Thyroid gland (tissue), 4 donors: ENCODE measurements around the gene ZBTB16.

Source experiments
- CTCF ChIP-seq, 6 experiments: fragments of 200-600 bp in 3 of 6; fragments of 450-650 bp in 3 of 6; sonication (generic) in 3 of 6; IDR thresholded peaks; one replicate each; pipeline ENCODE4 v1.5.1; 2016 to 2019; ENCODE audit warnings: antibody characterized with exemption in 6 of 6, mild to moderate bottlenecking in 2 of 6, inconsistent platforms in 1 of 6, moderate library complexity in 1 of 6
- POLR2A ChIP-seq, 2 donors: fragments of 450-650 bp; IDR thresholded peaks; one replicate each; pipeline ENCODE4 v1.6.1; 2017; ENCODE audit warnings: antibody characterized with exemption in 2 of 2, mild to moderate bottlenecking in 2 of 2, moderate library complexity in 1 of 2

GRCh38 chr11:114276077-114276476, 216.6 kb downstream of the ZBTB16 start:
- no peak for TF ChIP-seq CTCF (IDR thresholded peaks at IDR 0.05)
- TF ChIP-seq POLR2A (IDR thresholded peaks at IDR 0.05), result no peak
